Activated T-helper 2 cell treated with anti-CD3 and anti-CD28 coated beads, Interferon-gamma antibody, Interleukin-2, Interleukin-4, amounts not matched to agents 10 μg/mL and 5 μg/mL and 100 μg/mL, durations not matched to agents 14 hours and 24 hours and 36 hours (primary cell): ENCODE data around the gene TTC24. TPM values are rescaled to one million over a fixed set of nuclear protein-coding genes. Genes with fewer than 3 reads are reported as not detected.

ENCODE experiments used
- DNase-seq: peaks from one replicate; pipeline ENCODE4 v3.0.0; 2021; ENCODE audit warnings: low spot score
- H3K27ac Mint-ChIP-seq: one replicate; pipeline ENCODE4 v1.8.0; 2021; ENCODE audit warnings: mixed read lengths
- H3K27me3 Mint-ChIP-seq: one replicate; pipeline ENCODE4 v1.8.0; 2021; ENCODE audit warnings: low read depth, mixed read lengths
- H3K36me3 Mint-ChIP-seq: one replicate; pipeline ENCODE4 v1.8.0; 2021; ENCODE audit warnings: low read depth, mixed read lengths
- H3K4me1 Mint-ChIP-seq: one replicate; pipeline ENCODE4 v1.8.0; 2021; ENCODE audit warnings: low read depth, mixed read lengths
- H3K4me3 Mint-ChIP-seq: one replicate; pipeline ENCODE4 v1.8.0; 2021; ENCODE audit warnings: low read depth, mild to moderate bottlenecking, moderate library complexity, mixed read lengths
- H3K9me3 Mint-ChIP-seq: one replicate; pipeline ENCODE4 v1.8.0; 2021; ENCODE audit warnings: mixed read lengths
- intact Hi-C: fragments of 100-400 bp; cut with micrococcal nuclease; formaldehyde crosslinking; loops from one replicate; pipeline ENCODE4 v1.15.1; 2023
- total RNA-seq: library from RNA; stranded (reverse); gene quantifications from 2 replicates; pipeline ENCODE4 v1.2.3, GENCODE V29; 2022

Gene TTC24
- total RNA-seq, 1 donor from 2014 or later: 4.5 TPM

DNA sequence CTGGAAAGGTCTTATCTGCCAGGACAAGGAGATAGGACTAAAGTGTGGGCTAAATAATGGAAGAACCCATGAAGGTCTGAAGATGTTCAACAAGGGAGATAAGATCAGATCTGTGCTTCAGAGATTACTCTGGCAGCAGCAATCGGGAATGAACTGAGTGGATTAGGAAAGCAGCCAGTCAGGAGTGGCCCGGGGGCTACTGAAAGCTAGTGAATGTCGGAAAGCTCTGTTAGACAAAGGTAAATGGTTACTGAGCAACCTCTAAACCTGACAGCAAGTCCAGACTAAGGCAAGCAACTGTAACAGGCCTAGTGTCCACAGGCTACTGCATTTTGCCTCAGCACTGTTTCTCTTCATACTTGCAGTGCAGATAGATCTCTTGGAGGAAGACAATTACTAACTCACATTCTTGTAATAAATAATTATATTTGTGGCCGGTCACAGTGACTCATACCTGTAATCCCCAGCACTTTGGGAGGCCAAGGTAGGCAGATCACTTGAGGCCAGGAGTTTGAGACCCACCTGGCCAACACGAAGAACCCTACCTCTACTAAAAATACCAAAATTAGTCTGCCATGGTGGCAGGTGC, 19.6 kb upstream of the TTC24 start:
- intact Hi-C loops: no loop called here
- no peak for DNase-seq
- Mint-ChIP-seq H3K4me1 (no peaks in the 10 kb centered on the region), H3K27me3 (no peaks in the 10 kb centered on the region), H3K27ac (no peak overlapping the region), H3K36me3 (peaks cover 21% of the 10 kb centered on the region), H3K4me3 (no peak overlapping the region), H3K9me3 (no peaks in the 10 kb centered on the region)

DNA sequence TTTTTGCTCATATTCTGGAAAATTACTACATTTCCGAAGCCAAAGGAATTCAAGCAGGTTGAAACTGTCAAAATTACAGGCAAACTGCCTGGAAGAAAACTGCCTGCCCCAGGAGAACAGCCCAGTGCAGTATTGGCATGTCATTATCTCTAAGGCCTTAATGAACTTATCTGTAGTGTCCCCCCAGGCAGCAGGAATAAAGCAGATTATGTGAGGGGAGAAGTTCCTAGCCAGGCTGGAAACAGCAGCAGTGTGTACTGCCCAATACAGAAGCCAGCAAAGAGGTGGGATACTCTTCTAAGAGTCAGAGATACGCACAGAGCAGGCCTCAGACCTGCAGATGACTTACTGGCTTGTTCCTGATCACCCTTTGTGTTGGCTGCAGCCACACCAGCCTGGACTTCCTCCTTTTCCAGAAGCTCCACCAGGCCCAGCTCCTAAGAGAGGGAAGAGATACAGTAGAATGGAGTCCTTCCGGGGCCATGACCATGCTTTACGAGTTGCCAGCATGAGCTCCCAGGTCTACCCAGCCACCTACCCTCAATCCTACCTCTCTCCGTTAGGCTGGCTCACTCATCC, 18.8 kb upstream of the TTC24 start:
- Mint-ChIP-seq H3K4me1 (no peaks in the 10 kb centered on the region), H3K27me3 (no peaks in the 10 kb centered on the region), H3K27ac (no peak overlapping the region), H3K9me3 (no peaks in the 10 kb centered on the region), H3K36me3 (peaks cover 17% of the 10 kb centered on the region), H3K4me3 (no peak overlapping the region)
- intact Hi-C loops: no loop called here
- no peak for DNase-seq

DNA sequence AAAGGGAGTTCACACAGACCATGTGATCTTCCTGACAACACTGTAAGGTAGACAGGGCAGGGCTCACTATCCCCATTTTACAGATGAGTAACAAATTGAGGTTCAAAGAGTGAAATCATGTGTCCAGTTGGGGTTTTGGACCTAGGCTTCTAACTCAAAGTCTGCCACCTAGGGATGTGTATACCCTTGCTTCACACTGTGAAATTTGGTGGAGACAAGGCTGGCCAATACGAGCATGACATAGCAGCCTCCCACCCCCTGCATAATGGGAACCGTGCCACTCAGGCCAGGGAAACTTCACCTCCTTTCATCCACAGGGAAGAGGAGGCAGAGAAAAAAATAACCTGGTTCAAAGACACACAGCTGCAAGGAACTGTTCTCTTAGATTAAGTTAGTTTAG, 14.0 kb upstream of the TTC24 start:
- no peaks in the 10 kb centered on the region for H3K27me3 Mint-ChIP-seq
- H3K4me3 Mint-ChIP-seq: no peak overlapping the region
- intact Hi-C loops: no loop called here
- H3K9me3 Mint-ChIP-seq: no peaks in the 10 kb centered on the region
- peaks cover 11% of the 10 kb centered on the region for H3K36me3 Mint-ChIP-seq
- no peak overlapping the region for H3K27ac Mint-ChIP-seq
- DNase-seq: no peak
- H3K4me1 Mint-ChIP-seq: no peaks in the 10 kb centered on the region

DNA sequence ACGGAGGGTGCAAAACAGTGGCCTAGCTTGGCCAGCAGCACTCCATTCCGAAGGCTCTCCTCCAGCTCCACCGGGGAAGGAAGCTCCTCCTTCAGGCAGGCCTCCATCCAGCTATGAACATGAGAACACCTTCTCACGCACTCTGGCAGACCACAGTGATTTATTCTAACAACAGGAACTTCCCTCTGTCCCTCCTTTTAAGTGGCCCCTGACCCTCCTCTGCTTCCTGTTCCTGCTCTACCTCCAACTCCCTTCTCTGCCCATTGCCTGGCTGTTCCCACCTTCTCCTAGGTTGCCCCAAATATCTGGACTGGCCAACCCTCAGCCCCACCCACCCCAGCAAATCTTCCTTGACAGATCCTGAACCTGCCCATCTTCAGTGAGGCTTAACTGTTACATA, 13.1 kb upstream of the TTC24 start:
- Mint-ChIP-seq H3K4me1 (peaks cover 9% of the 10 kb centered on the region), H3K27ac (no peak overlapping the region), H3K4me3 (no peak overlapping the region), H3K9me3 (no peaks in the 10 kb centered on the region), H3K36me3 (peaks cover 11% of the 10 kb centered on the region), H3K27me3 (no peaks in the 10 kb centered on the region)
- no peak for DNase-seq
- intact Hi-C loops: no loop called here

DNA sequence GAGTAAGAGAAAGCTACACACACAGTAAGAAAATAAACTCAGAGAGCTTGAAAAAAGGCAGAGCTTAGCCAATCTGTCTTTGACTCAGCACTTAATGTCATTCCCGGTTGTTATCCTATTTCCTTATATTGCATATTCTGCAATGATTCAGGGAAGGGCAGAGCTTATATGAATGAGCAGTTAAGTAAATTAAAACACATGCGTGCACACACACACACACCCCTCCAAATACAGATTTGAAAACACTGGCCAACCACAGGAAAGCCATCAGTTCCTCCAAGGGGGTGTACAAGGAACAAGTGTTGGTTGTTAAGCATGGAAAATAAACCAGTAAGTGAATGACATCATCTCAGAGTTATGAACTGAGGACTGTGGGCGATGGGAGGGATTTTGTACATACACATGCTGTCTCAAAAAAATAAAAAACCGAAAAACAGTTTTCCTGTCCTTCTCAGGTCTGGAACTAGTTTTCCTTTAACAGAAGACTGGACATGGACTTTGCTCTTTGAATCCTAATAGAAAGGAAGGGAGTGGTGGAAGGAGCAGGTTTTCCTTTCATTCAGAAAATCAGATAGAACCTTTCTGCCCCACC, 8.2 kb upstream of the TTC24 start:
- peaks cover 19% of the 10 kb centered on the region for H3K27me3 Mint-ChIP-seq
- peak overlapping the region; percentile 95 for H3K4me3 Mint-ChIP-seq
- no peak for DNase-seq
- peaks cover 10% of the 10 kb centered on the region for H3K36me3 Mint-ChIP-seq
- intact Hi-C loops: loop anchor here (5.0 kb wide), 2 partner anchors 36 to 69 kb away; partner anchors contain the start of gene MEF2D
- H3K27ac Mint-ChIP-seq: peak overlapping the region; percentile 6
- H3K9me3 Mint-ChIP-seq: no peaks in the 10 kb centered on the region
- peaks cover 24% of the 10 kb centered on the region for H3K4me1 Mint-ChIP-seq

DNA sequence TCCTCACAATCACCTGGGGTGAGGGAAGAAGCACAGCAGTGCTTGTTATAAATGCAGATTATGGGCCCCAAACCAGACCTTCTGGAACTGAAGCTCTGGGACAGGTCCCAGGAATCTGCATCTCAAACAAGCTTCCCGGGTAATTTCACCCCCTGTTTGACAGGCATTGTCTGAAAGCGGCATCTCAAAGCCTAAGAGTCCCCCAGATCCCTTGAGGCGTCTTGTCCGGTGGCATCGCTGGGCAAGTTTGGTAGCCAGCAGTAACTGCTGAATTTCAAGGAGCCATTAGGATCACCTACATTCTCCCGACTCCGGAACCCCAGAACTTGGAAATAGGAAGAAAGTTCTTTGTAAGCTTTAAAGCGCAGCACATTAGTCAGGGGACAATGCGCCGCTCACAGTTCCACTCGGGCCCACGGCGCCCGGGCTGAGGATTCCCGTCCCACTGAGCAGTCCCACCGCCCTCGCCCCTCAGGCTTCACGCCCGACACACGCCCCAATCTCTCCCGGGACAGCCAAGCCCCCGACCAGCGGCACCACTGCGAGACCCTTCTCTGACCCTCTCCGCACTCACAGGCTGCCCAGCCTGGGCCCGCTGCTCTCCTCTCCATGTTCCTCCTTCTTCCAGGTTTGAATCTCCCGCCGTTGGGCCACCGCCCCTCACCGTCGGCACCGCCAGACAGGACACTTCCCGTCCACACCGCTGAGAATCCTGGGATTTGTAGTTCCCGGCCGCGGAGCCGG, 7.4 kb upstream of the TTC24 start, which contains the start of gene IQGAP3:
Gene IQGAP3 (minus strand): TSS at position 647 of the 744 bp plus-strand sequence. CDS start 36 bp downstream, at position 611.
- H3K9me3 Mint-ChIP-seq: no peaks in the 10 kb centered on the region
- H3K27ac Mint-ChIP-seq: peak within 1 kb of the TSS; percentile 87
- H3K4me3 Mint-ChIP-seq: peak within 1 kb of the TSS; percentile 95
- intact Hi-C loops: loop anchor here (5.0 kb wide), 2 partner anchors 35 to 70 kb away; partner anchors contain the start of gene MEF2D
- peaks cover 24% of the 10 kb centered on the region for H3K4me1 Mint-ChIP-seq
- peaks cover 19% of the 10 kb centered on the region for H3K27me3 Mint-ChIP-seq
- peak; percentile 69 for DNase-seq
- H3K36me3 Mint-ChIP-seq: peaks cover 10% of the 10 kb centered on the region

DNA sequence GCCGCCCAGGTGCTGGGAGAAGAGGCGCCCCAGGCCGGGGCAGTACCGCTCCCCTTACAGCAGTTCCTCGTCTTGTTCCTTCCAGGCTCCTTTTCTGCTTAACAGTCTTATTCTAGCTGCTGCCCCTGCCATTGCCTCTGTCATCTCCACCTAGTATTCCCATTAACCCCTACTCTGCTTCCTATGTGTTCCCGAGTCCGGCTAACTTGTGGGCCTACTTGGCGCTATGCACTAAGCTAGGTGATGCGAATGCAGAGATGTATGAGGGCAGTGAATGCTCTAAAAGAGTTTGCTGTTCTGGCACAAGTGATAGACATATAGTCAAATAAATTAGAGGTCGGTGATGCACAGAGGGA, 6.9 kb upstream of the TTC24 start:
- Mint-ChIP-seq H3K4me3 (peak overlapping the region; percentile 95), H3K36me3 (peaks cover 10% of the 10 kb centered on the region), H3K9me3 (no peaks in the 10 kb centered on the region), H3K27ac (peak overlapping the region; percentile 87), H3K4me1 (peaks cover 24% of the 10 kb centered on the region), H3K27me3 (peaks cover 19% of the 10 kb centered on the region)
- no peak for DNase-seq
- intact Hi-C loops: loop anchor here (5.0 kb wide), 2 partner anchors 35 to 70 kb away; partner anchors contain the start of gene MEF2D

DNA sequence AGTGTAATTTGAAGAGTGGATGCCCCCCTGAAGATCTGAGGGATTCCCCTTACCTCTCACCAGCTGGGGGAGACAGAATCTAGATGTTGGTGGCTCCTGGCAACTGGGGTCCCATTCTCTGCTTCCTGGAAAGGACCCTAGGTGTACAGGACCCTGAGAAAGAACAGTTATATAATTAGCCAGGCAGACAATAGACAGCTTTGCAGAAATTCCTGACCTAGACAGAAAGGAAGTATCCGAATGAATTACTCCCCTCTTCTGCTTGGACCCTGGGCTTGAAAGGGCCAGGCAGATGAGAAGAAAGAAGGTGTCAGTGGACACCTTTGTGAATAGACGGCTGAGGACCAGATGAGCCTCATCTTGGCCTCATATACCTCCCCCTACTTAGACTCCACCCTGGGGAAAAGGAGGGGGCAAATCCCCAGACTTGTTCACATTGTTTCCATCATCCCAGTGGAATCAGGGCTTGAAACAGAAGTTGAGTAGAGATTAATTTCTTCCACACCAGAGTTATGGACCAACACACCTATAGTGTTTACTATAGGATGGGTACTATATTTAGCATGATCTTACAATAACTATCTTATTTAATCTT, 5.4 kb upstream of the TTC24 start:
- no peak overlapping the region for H3K4me3 Mint-ChIP-seq
- no peak overlapping the region for H3K27ac Mint-ChIP-seq
- no peaks in the 10 kb centered on the region for H3K9me3 Mint-ChIP-seq
- peaks cover 5% of the 10 kb centered on the region for H3K36me3 Mint-ChIP-seq
- intact Hi-C loops: loop anchor here (5.0 kb wide), 2 partner anchors 33 to 72 kb away; partner anchors contain the start of gene MEF2D
- peaks cover 19% of the 10 kb centered on the region for H3K27me3 Mint-ChIP-seq
- DNase-seq: no peak
- peaks cover 24% of the 10 kb centered on the region for H3K4me1 Mint-ChIP-seq

DNA sequence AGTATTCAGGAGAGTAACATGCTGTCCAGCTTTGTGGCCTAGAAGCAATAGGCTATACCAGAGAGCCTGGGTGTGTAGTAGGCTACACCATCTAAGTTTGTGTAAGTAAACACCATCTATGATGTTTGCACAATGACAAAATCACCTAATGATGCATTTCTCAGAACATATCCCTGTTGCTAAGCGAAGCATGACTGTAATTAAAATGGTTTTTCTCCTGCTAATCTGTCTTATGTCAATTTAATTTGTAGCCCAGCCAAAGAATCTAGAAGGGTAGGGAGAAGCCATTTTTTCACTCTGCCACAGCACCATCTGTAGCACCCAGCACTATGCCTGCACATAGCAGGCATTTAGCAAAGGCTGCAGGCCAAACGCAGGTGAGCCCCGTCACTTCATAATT, 2.0 kb upstream of the TTC24 start:
- Mint-ChIP-seq H3K27me3 (peaks cover 19% of the 10 kb centered on the region), H3K27ac (no peak overlapping the region), H3K4me1 (peaks cover 12% of the 10 kb centered on the region), H3K4me3 (no peak overlapping the region), H3K9me3 (no peaks in the 10 kb centered on the region), H3K36me3 (no peaks in the 10 kb centered on the region)
- DNase-seq: no peak
- intact Hi-C loops: no loop called here

DNA sequence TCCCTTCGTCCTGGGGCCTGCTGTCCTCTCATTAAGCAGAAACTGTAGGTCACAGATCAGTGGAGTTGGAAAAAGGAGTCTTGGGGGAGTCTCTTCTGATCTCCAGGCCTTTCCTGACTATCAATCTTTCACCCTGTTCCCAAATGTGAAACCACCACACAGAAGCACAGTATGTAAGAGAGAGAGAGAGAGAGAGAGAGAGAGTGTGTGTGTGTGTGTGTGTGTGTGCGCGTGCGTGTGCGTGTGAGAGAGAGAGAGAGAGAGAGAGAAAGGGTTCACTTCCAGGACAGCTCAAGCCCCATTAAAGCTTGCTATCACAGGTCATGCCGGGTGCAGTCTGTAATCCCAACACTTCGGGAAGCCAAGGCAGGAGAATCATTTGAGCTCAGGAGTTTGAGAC, 1.5 kb upstream of the TTC24 start:
- no peaks in the 10 kb centered on the region for H3K36me3 Mint-ChIP-seq
- no peak overlapping the region for H3K4me3 Mint-ChIP-seq
- peaks cover 15% of the 10 kb centered on the region for H3K27me3 Mint-ChIP-seq
- DNase-seq: no peak
- no peaks in the 10 kb centered on the region for H3K9me3 Mint-ChIP-seq
- peaks cover 7% of the 10 kb centered on the region for H3K4me1 Mint-ChIP-seq
- intact Hi-C loops: no loop called here
- no peak overlapping the region for H3K27ac Mint-ChIP-seq

DNA sequence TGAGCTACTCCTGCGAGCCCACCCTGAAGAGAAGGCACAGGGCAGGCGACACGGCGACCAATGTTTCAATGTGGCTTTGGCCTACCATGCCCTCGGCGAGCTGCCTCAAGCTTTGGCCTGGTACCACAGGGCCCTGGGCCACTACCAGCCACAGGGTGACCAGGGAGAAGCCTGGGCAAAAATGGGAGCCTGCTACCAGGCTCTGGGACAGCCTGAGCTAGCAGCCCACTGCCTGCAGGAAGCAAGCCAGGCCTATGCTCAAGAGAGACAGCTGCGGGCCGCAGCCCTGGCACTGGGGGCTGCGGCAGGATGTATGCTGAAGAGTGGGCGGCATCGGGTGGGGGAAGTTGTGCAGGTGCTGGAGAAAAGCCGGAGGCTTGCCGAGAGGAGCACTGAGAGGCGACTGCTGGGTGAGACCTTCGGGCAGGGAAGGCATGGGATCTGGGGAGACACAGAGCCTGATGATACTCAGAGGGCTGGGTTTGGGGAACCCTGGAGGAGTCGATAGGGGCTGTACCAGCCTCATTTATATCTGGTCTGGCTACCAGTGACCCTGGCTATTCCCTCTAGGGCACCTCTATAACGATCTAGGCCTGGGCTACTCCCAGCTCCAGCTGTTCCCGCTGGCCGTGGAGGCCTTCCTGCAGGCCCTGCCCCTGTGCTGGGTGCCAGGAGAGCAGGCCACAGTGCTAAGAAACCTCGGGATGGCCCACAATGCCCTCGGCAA, 2.3 kb downstream of the TTC24 start:
- no peaks in the 10 kb centered on the region for H3K36me3 Mint-ChIP-seq
- H3K27me3 Mint-ChIP-seq: no peaks in the 10 kb centered on the region
- intact Hi-C loops: no loop called here
- peak overlapping the region; percentile 73 for H3K4me3 Mint-ChIP-seq
- H3K27ac Mint-ChIP-seq: peak overlapping the region; percentile 77
- H3K4me1 Mint-ChIP-seq: peaks cover 8% of the 10 kb centered on the region
- H3K9me3 Mint-ChIP-seq: no peaks in the 10 kb centered on the region
- DNase-seq: no peak

DNA sequence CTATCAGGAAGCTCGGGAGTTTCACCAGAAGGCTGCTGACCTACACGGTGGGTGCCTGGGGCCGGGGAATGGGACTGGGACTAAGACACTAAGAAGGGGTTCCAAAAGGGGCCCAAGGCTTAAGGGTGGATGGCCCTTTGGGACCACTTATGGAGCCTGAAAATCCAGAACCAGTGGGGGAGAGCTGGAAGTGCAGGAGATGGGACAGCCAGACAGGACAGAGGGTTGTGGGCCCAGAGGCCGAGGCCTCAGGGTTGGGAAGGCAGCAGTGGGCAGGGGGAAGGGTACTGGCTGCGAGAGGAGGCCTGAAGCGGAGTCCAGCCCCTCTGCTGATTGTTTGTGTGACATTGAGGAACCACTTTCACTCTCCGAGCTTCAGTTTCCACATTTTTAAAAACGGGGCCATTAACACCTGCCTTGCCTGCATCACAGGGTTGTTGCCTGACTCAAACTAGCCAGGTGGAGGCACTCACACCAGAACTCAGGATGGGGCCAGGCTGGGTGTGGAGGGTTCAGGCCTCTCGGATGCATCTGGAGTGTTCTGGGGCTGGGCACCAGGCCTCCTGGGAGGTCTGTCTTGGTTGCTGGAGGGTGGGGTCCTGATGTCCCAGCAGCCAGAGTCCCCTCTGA, 3.0 kb downstream of the TTC24 start:
- H3K9me3 Mint-ChIP-seq: no peaks in the 10 kb centered on the region
- no peak for DNase-seq
- no peaks in the 10 kb centered on the region for H3K27me3 Mint-ChIP-seq
- H3K4me1 Mint-ChIP-seq: peaks cover 8% of the 10 kb centered on the region
- peak overlapping the region; percentile 73 for H3K4me3 Mint-ChIP-seq
- intact Hi-C loops: no loop called here
- no peaks in the 10 kb centered on the region for H3K36me3 Mint-ChIP-seq
- H3K27ac Mint-ChIP-seq: peak overlapping the region; percentile 77
